Mammary epithelial cell (primary cell): ENCODE data around the gene KDM4B.

Source experiments
- CTCF ChIP-seq, 2 donors: IDR thresholded peaks in 1 of 2; conservative IDR thresholded peaks in 1 of 2; 2 replicates each; pipeline ENCODE4 v1.5.1; 2011 to 2012; ENCODE audit warnings: inconsistent platforms in 2 of 2, low read length in 2 of 2, mild to moderate bottlenecking in 2 of 2, control low read depth in 1 of 2, low read depth in 1 of 2; ENCODE audit not compliant: insufficient read depth in 1 of 2; ENCODE audit errors: extremely low read depth in 1 of 2
- EZH2 ChIP-seq: IDR thresholded peaks from 2 replicates; pipeline ENCODE4 v1.6.1; 2012; ENCODE audit warnings: low read length, inconsistent platforms, borderline replicate concordance

- TF ChIP-seq CTCF (conservative IDR thresholded peaks at IDR 0.05 in 1 of 2, IDR thresholded peaks at IDR 0.05 in 1 of 2; ENCODE audit: extremely low read depth in 1 of 2, insufficient read depth in 1 of 2, low read depth in 1 of 2, low read length in 2 of 2): no peak
- no peak for TF ChIP-seq EZH2
These were observed 63.4 kb downstream of the KDM4B start for GRCh38 chr19:5032101-5032967.
